ENCODE measurements around the gene LARGE2. TPM values are rescaled to one million over a fixed set of nuclear protein-coding genes. Genes with fewer than 3 reads are reported as not detected.

Gene LARGE2
- total RNA-seq, 1 donor from 2014 or later = not detected

DNA sequence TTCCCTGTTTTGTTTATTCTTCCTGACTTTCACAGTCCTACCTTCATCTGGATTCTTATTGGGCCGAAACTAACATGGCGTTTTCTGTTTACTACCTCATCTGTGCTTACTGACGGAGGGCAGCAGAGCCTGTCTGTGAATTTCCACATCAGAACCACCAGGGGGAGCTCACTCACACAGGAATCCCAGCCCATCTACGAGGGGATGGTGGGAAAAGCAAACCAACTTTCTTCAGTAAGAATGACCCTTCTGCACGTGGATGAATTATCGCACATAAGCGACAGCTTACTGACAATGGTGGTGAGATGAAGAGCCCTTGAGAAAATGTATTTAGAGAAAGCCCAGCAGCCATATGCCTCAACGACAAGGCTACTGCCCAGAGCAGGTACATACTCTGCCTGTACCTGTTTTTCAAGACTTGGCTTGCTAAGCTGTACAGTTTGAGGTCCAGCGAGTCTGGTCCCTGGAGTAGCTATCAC, 42.5 kb downstream of the LARGE2 start:
- H3K9me3 ChIP-seq (replicated peaks) = no peaks in the 10 kb centered on the region
- peak; percentile 24 for DNase-seq
- H3K4me1 ChIP-seq = peaks cover 18% of the 10 kb centered on the region
- H3K27ac ChIP-seq (replicated peaks) = peak overlapping the region; percentile 30
- no peak overlapping the region for H3K4me3 ChIP-seq
- intact Hi-C loops (cut with micrococcal nuclease) = loop anchor here (5.0 kb wide), 1 partner anchor 42 kb away; no protein-coding TSS in a partner anchor
- TF ChIP-seq, protein P1, sequence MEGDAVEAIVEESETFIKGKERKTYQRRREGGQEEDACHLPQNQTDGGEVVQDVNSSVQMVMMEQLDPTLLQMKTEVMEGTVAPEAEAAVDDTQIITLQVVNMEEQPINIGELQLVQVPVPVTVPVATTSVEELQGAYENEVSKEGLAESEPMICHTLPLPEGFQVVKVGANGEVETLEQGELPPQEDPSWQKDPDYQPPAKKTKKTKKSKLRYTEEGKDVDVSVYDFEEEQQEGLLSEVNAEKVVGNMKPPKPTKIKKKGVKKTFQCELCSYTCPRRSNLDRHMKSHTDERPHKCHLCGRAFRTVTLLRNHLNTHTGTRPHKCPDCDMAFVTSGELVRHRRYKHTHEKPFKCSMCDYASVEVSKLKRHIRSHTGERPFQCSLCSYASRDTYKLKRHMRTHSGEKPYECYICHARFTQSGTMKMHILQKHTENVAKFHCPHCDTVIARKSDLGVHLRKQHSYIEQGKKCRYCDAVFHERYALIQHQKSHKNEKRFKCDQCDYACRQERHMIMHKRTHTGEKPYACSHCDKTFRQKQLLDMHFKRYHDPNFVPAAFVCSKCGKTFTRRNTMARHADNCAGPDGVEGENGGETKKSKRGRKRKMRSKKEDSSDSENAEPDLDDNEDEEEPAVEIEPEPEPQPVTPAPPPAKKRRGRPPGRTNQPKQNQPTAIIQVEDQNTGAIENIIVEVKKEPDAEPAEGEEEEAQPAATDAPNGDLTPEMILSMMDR (IDR thresholded peaks at IDR 0.05; ENCODE audit: borderline replicate concordance) = peak; percentile 95
- H3K27me3 ChIP-seq (ENCODE audit: low read depth) = no peaks in the 10 kb centered on the region
- peaks cover 44% of the 10 kb centered on the region for H3K36me3 ChIP-seq

GRCh38 chr11:45967506-45967905, 45.0 kb downstream of the LARGE2 start:
- Histone ChIP-seq H3K9me3 (replicated peaks) (no peaks in the 10 kb centered on the region), H3K4me3 (no peak overlapping the region), H3K4me1 (no peaks in the 10 kb centered on the region), H3K27me3 (ENCODE audit: low read depth) (no peaks in the 10 kb centered on the region), H3K27ac (replicated peaks) (no peak overlapping the region), H3K36me3 (peaks cover 53% of the 10 kb centered on the region)
- intact Hi-C loops (cut with micrococcal nuclease) = loop anchor here (5.0 kb wide), 1 partner anchor 40 kb away; no protein-coding TSS in a partner anchor
- TF ChIP-seq, protein P1 (IDR thresholded peaks at IDR 0.05; ENCODE audit: borderline replicate concordance) = no peak
- DNase-seq = no peak

- H3K4me1 ChIP-seq = no peaks in the 10 kb centered on the region
- H3K9me3 ChIP-seq (replicated peaks) = no peaks in the 10 kb centered on the region
- intact Hi-C loops (cut with micrococcal nuclease) = loop anchor here (5.0 kb wide), 1 partner anchor 38 kb away; no protein-coding TSS in a partner anchor
- no peaks in the 10 kb centered on the region for H3K27me3 ChIP-seq (ENCODE audit: low read depth)
- no peak overlapping the region for H3K27ac ChIP-seq (replicated peaks)
- TF ChIP-seq, protein P1 (IDR thresholded peaks at IDR 0.05; ENCODE audit: borderline replicate concordance) = no peak
- H3K36me3 ChIP-seq = peaks cover 51% of the 10 kb centered on the region
- DNase-seq = no peak
- no peak overlapping the region for H3K4me3 ChIP-seq
These were observed 46.4 kb downstream of the LARGE2 start for GRCh38 chr11:45968901-45969300.

DNA sequence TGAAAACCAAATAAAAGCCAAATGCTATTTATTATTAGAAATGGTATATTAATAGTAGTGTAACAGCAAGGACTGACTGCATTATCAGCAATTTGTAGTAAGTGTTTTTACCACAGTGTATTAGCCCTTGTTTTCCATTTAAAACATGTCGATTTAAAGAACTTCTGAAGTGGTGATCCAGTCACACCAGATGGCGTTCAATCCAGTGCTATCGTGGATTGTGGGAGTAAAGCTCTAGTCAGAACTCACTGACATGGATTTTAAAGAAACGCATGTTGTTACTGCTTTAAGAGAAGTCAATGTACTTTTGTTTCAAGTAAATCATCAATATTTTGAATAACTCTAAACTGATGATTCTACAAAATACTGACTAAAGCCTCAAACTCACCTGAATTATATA, 51.1 kb downstream of the LARGE2 start:
- TF ChIP-seq, protein P1 (IDR thresholded peaks at IDR 0.05; ENCODE audit: borderline replicate concordance) = no peak
- Histone ChIP-seq H3K9me3 (replicated peaks) (no peaks in the 10 kb centered on the region), H3K27ac (replicated peaks) (no peak overlapping the region), H3K4me3 (no peak overlapping the region), H3K36me3 (peaks cover 51% of the 10 kb centered on the region), H3K27me3 (ENCODE audit: low read depth) (no peaks in the 10 kb centered on the region), H3K4me1 (no peaks in the 10 kb centered on the region)
- intact Hi-C loops (cut with micrococcal nuclease) = no loop called here
- DNase-seq = no peak

DNA sequence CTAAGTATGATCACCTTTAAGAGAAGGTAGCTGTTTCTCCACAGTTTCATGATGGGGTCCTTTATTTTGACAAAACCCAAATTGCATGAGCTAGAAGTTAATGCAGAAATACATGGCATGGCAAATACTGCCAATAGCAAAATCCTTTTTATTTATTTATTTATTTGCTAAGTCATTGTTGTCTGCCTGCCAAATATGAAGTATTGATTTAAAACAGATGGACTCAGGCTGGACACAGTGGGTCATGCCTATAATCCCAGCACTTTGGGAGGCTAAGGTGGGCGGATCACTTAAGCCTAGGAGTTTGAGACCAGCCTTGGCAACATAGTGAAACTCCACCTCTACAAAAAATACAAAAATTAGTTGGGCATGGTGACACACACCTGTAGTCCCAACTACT, 52.4 kb downstream of the LARGE2 start:
- no peak overlapping the region for H3K4me3 ChIP-seq
- H3K4me1 ChIP-seq = peaks cover 10% of the 10 kb centered on the region
- peaks cover 49% of the 10 kb centered on the region for H3K36me3 ChIP-seq
- H3K9me3 ChIP-seq (replicated peaks) = no peaks in the 10 kb centered on the region
- no peak for DNase-seq
- no peaks in the 10 kb centered on the region for H3K27me3 ChIP-seq (ENCODE audit: low read depth)
- TF ChIP-seq, protein P1 (IDR thresholded peaks at IDR 0.05; ENCODE audit: borderline replicate concordance) = no peak
- intact Hi-C loops (cut with micrococcal nuclease) = no loop called here
- H3K27ac ChIP-seq (replicated peaks) = no peak overlapping the region

Other genes starting within 250 kb of the LARGE2 start
- 5.7 TPM for gene SLC35C1, start 117.5 kb upstream of the LARGE2 start, total RNA-seq
- gene CRY2, start 75.2 kb upstream of the LARGE2 start, total RNA-seq = 62.2 TPM
- gene MAPK8IP1, start 37.0 kb upstream of the LARGE2 start, total RNA-seq = 4.6 TPM
- gene FREY1, start 15.4 kb upstream of the LARGE2 start, total RNA-seq = not detected
- gene PEX16, start 4.8 kb upstream of the LARGE2 start, total RNA-seq = 10.9 TPM
- 36.6 TPM for gene PHF21A, start 198.8 kb downstream of the LARGE2 start, total RNA-seq

All from left ventricle myocardium inferior (tissue), 1 donor.